NCI-H524 treated with DMSO at 0.1 percent for 48 hours (cell line): ENCODE data around the gene STAT5B.
"Not testable (repeated sequence)": the region's sequence is repeated elsewhere in the genome, so short reads cannot be mapped to it uniquely, and the experiment has no call there.

Source experiments
- DNase-seq: peaks from one replicate; lab custom pipeline; 2025; lab: John Stamatoyannopoulos, UW

The STAT5B gene

DNA sequence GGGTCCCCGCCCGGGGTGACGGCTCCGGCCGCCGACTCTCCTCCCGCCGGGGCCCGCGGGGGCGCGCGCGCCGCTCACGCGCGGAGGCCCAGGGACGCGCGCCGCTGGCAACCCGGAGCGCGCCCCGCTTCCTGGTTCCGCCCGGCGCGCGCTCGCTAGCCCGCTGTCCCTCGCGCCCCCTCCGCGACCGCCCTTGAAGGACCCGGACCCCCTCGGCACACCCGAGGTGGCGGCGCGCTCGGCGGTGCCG, at the start of gene STAT5B:
TSS of gene STAT5B (minus strand) at position 33 of the 250 bp plus-strand sequence. CDS start 44,264 bp downstream, outside the sequence.
- DNase-seq, result no peak

DNA sequence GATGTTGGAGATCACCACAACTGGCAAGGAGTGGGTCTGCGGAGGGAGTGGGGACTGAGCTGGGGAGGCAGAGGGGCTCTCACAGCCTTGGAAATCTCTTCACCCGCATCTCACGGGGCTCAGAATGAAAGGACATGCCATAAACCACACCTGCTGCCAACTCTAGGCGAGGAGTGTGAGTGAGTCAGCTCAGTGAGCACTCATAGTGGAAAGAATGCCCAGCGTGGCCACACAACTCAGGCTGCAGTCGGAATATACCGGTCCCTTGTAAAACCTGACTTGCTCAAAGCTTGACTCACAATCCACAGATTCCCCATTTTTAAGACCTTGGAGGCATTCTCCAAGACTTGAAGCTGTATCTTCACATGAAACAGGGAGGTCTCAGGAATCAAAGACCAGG, 48.8 kb upstream of the STAT5B start:
- DNase-seq, result no peak

DNA sequence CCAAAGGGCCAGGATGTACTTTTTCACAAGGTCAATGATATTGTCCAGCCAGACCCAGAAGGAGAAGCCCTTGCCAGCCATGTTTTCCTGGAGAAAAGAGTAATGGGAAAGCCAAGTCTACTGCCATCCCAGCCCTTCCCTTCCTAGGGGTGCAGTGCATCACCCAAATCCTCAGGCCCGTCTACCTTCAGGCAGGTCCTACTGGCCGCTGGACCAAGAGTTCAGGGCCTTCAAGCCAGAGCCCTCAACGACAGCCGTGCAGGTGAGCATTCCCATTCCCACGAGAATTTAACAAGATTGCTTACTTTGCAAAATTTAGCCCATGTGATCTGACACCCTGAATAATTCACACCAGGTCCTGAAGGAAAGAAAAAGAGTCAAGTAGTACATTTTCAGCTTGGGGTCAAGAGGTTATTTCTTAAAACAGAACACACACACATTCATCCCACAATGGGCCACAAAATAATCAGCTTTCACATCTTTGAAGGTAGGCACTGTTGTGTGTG, 47.1 kb upstream of the STAT5B start:
- DNase-seq, result no peak

DNA sequence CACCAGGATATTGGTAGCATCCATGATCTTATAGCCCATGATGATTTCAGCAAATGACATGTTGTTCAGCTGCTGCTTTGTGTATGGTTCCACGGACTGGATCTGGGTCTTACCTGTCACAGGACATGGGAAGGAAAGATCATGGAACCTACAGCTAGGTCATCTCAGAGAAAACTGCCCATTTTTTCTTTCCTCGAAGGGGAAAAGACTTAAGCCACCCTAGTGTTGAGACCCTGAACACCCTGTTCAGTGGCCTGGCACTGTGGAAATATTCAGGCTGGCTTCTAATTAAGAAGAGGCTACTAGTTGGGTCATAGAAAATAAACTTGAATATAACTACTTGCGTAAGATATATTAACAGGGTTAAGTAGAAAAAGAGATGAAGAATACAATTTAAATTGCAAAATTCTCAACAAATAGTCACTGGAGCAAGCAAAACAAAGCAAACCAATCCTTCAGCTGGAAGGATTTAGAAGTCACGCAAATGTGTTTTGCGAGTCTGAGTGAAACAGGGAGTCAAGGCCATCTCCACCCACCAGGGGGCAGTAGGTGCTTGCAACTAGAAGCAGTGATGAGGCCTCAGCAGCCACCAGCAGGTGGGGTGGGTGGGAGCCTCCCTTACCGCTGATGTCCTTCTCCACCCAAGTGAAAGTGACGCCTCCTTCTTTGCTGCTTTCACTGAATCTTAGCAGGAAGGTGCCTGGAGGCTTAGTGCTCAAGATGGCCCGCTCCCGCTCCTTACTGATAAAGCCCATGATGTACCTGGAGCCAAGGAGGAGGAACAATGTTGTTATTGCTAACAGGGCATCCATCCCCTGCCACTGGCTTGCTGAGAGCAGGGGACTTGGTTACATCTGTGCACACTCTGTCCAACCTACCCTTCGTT, 46.4 kb upstream of the STAT5B start:
- DNase-seq, result peak; percentile 43

DNA sequence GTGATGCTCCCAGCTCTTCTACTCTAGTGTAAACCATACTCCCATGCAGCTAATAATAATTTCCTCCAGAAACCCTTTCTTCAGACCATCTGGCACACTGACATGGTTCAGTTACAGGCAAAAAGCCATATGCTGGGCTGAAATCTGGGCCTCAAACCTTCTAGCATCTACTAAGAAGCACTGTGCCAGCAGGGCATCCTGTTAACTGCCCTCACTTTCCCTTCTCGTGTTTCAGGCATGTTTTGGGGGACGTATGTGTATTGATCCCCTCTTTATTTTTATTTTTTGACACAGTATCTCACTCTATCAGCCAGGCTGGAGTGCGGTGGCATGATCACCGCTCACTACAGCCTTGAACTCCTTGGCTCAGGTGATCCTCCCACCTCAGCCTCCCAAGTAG, 45.4 kb upstream of the STAT5B start:
- DNase-seq, result peak; percentile 89

DNA sequence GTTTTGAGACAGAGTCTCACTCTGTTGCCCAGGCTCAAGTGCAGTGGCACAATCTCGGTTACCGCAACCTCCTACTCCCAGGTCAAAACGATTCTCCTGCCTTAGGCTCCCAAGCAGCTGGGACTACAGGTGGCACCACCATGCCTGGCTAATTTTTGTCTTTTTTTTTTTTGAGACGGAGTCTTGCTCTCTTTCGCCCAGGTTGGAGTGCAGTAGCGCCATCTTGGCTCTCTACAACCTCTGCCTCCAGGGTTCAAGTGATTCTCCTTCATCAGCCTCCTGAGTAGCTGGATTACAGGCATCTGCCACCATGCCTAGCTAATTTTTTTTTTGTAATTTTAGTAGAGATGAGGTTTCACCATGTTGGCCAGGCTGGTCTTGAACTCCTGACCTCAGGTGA, 41.8 kb upstream of the STAT5B start:
- DNase-seq, result not testable (repeated sequence)

DNA sequence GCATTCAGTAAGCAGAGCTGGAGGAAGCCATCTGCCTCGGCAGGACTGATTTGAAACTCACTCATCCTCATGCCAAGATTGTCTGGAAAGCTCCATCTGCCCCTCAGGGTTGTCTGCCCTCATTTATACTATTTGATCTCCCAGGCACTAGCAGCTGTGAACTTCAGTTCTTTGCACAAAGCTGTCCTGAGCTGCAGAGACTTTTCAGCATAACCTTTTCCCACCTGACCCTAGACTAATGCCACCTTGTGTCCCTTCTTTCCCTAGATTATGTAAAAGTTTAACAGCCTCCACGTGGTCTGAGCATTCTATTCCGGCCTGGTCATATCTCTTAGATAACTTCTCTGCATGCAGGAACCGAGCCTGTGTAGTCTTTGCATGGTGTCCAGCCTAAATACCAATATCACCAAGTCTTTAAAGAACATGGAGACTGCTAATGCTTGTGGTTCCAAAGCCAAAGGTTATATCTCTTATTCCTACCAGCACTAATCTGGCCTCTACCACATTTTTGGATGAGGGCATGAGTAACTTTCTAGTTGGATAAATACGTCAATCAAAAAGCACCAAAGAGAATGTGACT, 41.2 kb upstream of the STAT5B start:
- peak; percentile 2 for DNase-seq

DNA sequence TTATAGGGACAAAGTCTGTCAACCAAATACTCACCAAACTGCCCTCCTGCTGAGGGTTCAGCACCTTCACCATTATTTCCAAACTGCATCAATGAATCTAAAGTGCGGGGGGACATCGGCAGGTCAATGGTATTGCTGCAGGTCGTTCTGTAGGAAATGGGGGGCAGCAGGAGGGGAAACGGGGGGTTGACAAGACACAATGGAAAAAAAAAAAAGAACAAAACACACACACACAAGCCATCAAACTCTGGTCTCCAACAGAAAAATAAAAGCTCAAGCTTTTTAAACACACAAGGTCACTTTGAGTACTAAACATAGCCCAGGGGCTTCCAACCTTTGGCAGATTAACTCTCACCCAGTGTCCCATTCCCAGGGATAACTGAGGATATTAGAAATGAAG, 40.6 kb upstream of the STAT5B start:
- no peak for DNase-seq

DNA sequence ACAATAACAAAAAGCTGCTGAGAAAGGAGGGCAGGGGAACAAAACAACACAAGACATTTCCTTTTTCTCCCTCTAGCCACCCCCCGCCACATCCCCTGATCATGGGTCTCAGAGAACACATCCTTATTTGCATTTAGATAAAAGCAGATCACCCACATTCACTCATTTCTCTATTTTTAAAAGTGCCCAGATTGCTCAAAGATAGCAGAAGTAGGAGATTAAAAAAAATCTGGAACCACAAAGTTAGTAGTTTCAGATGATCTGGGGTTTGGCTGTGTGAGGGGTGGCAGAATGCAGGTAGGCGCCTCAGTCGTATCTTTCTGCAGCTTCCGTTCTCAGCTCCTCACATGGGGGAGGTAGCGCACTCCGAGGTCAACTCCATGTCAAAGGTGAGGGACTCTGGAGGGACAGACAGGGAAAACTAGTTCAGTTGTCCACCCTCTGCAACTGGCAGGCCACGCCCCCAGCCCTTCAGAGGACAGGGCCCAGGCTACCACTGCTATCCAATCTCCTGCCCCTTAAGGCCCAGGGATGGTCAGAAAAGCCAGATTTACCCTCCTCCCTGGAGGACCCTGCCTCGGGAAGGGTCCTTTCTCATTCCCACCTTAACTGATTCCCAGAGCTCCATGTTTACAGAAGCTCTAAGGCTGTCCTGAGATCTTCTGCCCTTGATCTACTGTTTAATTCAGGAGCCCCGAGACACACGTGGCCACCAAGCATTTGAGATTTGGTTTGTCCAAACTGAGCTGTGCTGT, 39.4 kb upstream of the STAT5B start:
- no peak for DNase-seq

DNA sequence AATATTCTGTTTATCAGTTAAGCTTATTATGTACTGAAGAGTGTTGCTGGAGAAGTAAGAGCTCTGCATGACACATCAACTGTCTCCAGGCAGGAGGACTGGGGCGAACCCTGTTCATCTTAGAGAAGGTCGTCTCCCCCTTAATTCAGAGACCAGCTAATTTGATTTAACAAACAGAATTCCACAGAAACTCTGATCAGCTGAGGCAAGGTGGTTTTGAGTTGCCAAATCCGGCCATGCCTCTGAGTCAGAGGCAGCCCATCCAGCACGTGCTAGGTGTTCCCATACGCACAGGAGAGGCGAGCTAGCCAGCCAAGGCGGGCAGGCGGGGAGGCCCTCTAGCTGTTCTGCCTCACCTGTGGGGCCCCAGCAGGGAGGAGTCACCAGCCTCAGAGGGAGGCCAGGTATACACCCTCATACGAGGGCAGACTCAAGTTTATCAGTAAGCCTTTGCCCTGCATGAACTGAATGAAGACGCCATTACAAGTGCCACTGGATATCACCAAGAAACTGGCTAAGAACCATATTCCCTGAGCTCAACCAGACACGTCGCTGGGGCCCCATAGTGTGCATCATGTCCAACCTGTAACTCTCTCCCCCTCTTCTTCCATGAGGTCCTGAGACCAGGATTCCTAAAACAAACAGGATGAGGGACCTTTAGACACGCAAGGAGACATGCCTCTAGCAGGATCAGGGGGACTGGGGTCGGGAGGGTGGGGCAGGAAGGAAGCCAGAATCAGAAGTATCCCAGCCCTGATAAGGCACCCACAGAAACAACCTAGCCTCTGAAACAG, 37.8 kb upstream of the STAT5B start:
- no peak for DNase-seq

DNA sequence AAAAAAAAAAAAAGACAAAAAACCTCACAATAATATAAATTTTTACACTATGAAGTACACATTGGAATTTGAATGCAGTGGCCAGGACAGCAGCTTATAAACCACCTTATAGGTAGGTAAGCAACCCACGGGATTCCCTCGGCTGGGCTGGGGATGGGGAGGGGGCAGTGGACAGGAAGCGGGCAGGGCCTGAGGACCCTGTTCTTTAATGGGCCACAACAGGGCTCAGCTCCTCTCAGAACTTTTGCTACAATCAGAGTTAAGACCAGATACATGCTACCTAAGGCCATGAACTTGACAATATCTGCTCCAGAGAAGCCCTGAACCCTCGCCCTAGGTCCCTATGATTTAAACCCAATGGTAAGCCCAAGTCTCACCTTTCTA, 37.2 kb upstream of the STAT5B start:
- no peak for DNase-seq

DNA sequence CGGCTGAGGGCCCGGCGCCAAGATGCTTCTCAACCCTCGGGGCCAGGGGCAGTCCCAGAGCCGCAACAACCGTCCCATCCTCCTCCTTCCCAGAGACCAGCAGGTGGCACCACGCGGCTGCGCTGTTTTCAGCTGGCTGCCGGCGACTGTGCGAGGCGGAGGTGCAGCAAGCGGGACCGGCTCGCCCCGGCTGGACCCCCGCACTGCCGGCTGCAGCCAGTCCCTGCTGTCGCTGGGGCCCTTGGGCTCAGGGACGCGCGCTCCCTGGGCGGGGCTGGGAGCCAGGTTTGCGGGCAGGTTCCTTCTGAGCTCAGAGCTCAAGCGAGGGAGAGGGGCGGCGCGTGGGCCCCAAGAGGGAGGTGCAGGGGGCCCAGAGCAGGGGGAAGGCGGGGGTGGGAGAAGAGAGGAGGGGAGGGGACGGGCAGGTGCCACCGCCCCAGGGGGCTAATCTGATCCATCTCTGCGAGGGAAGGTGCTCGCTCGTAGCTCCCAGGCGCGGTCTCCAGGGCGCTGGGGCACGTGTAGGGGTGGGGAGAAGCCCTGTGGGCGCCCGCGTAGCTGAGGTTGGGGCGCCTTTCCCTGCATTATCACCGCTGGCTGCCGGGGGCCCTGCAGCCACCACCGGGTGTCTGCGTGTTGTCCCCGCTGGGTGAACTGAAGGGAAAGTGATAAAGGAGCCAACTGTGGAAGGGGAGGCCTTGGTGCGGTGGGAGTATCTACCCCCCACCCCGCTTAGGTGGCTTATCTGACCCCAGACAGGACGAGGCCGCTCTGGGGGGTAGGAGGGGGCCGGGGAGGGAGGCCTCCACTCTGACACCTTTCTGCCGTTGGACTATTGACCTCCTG, 36.3 kb upstream of the STAT5B start:
- DNase-seq, result peak; percentile 84

DNA sequence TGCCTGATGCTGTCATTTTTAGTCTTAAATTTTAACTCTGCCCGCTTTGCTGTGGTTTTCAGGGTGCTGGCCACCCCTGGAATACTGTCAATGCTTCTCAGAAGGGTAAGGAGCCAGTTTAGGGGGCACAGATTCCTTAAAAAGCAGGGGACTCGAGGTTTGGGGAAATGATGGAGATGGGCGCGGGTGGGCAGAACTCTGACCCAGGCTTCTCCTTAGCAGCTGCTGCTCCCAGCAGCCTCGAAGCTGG, 35.8 kb upstream of the STAT5B start:
- no peak for DNase-seq

DNA sequence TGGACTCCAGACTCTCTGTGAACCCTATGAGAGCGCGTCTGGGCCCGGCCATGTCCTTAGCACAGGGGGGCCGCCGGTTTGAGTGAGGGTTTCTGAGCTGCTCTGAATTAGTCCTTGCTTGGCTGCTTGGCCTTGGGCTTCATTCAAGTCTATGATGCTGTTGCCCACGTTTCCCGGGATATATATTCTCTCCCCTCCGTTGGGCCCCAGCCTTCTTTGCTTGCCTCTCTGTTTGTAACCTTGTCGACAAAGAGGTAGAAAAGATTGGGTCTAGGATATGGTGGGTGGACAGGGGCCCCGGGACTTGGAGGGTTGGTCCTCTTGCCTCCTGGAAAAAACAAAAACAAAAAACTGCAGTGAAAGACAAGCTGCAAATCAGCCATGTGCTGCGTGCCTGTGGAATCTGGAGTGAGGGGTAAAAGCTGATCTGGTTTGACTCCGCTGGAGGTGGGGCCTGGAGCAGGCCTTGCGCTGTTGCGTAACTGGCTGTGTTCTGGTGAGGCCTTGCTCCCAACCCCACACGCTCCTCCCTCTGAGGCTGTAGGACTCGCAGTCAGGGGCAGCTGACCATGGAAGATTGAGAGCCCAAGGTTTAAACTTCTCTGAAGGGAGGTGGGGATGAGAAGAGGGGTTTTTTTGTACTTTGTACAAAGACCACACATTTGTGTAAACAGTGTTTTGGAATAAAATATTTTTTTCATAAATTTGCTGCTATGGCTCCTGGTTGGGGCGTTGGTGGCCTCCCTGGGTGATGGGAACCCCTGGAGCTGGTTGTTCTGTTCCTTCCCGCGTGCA, 35.2 kb upstream of the STAT5B start:
- DNase-seq, result no peak

DNA sequence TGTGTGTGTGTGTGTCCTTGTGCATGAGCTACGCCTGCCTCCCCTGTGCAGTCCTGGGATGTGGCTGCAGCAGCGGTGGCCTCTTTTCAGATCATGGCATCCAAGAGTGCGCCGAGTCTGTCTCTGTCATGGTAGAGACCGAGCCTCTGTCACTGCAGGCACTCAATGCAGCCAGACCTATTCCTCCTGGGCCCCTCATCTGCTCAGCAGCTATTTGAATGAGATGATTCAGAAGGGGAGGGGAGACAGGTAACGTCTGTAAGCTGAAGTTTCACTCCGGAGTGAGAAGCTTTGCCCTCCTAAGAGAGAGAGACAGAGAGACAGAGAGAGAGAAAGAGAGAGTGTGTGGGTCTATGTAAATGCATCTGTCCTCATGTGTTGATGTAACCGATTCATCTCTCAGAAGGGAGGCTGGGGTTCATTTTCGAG, 34.6 kb upstream of the STAT5B start:
- DNase-seq, result no peak

DNA sequence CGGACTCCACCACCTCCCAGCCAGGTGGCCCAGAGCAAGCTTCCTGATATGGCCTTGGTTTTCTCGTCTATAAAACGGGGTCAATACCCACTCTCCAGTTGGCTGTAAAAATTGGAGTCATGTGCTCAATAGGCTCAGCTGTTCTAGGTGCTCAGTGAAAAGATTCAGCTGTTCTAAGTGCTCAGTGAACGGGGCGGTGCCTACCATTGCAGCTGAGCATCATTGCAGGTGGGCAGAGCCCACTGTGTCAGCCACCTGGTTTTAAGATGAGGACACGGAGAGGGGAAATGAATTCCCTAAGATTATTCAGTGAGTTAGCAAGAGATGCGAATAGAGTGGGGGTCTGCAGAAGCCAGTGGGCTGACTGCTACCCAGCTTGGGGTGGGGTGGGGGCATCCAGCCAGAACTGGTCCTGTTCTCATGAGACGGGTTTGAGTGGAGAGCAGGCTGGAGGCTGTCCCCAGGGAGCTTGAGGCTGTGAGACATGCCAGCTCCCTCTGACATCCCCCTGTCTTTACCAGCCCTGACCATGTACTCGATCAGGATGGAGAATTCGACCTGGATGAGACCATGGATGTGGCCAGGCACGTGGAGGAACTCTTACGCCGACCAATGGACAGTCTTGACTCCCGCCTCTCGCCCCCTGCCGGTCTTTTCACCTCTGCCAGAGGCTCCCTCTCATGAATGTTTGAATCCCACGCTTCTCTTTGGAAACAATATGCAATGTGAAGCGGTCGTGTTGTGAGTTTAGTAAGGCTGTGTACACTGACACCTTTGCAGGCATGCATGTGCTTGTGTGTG, 34.0 kb upstream of the STAT5B start:
- DNase-seq, result no peak

DNA sequence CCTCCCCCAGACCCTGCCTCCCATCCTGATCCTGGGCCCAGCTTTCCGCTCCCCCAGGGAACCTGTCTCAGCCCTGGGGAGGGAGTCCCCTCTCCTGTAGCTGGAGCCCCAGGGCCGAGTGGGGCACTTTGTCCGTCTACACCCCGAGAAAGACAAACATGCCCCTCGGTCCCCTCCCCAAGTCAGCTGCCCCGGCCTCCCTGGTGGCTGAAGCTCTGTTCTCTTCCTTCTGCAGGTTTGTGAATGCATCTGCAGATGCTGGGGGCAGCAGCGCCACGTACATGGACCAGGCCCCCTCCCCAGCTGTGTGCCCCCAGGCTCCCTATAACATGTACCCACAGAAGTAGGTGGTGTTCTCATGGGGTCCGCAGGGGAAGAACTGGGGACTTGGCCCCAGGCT, 33.0 kb upstream of the STAT5B start:
- no peak for DNase-seq

DNA sequence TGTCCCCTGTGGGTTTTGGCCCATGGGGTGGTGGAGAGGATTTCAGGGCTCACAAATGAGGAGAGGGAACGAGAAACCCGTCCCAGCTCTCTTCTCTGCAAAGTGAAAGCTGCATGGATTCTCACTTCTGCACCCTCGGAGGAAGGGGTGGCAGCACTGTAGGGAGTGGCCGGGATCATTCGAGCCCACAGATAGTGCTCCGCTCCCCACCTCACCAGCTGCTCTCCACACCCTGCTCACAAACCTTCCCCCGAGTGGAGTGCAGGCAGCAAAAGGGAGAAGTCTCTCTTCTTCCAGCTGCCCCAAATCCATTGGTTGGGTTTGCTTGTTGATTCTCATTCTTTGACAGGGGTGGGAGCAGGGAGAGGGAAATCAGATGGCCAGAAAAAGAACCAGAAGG, 32.3 kb upstream of the STAT5B start:
- DNase-seq, result no peak

DNA sequence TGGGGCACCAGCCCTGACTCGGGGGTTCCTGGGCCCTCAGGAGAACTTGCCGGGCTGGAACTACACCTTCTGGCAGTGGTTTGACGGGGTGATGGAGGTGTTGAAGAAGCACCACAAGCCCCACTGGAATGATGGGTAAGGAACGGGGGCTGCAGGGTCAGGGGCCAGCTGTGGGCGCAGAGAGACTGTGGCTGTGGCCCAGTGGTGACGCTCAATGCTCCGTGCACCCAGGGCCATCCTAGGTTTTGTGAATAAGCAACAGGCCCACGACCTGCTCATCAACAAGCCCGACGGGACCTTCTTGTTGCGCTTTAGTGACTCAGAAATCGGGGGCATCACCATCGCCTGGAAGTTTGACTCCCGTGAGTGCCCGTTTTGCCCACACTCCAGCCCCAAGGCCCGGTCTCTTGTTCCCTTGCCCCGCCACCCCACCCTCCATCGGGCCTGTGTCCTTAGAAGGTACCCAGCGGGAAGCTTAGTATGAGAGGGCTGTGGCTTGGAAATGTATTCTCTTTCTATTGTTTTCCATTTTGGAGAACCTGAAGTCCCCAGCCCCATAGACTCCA, 31.3 kb upstream of the STAT5B start:
- DNase-seq, result no peak

DNA sequence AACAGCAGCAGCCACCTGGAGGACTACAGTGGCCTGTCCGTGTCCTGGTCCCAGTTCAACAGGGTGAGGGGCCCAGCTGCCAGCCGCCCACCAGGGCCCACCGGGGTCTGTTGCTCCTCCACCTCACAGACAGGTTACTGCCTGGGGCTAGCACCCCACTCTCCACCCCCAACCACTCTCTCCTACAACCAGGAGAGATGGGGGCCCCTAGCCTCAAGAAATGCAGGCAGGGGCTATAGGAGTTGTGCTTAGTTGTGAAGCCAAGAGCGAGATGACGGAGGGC, 30.1 kb upstream of the STAT5B start:
- no peak for DNase-seq
